HCT116 (cell line): Measurements from ENCODE around the gene HAO2. TPM values are rescaled to one million over a fixed set of nuclear protein-coding genes. Genes with fewer than 3 reads are reported as not detected.

Experiments
- ATAC-seq: fragments of 200-7000 bp; cut with Tn5 transposase; 2 replicates; pipeline ENCODE4 v1.9.1; 2020; ENCODE audit warnings: mild to moderate bottlenecking, moderate library complexity
- BruUV-seq: library from RNA; stranded (reverse); fragments of 400-500 nt; replicated peaks from 2 replicates; lab custom pipeline; 2021; lab: Mats Ljungman, UMichigan
- CTCF ChIA-PET: fragments of 300-600 bp; sonication (Branson Sonifier 250); formaldehyde crosslinking; loops from one replicate; lab custom pipeline; 2021; ENCODE audit warnings: antibody characterized with exemption; lab: Charles Lee
- POLR2A ChIA-PET: fragments of 300-600, 350-600 bp; sonication (Branson Sonifier 250); formaldehyde crosslinking; loops from one replicate; lab custom pipeline; 2021; ENCODE audit warnings: antibody characterized with exemption; lab: Charles Lee
- RAD21 ChIA-PET, 2 experiments: fragments of 300-600 bp; sonication (Branson Sonifier 250); formaldehyde crosslinking; loops; one replicate each; lab custom pipeline; 2023; ENCODE audit warnings: low total read pairs in 2 of 2; ENCODE audit not compliant: uncharacterized antibody in 2 of 2, unreplicated experiment in 2 of 2, low non-redundant PET in 1 of 2; lab: Charles Lee
- DNase-seq: peaks from one replicate; pipeline ENCODE4 v3.0.0-alpha.2; 2010; ENCODE audit warnings: low read depth, low spot score
- H2AFZ ChIP-seq: fragments of 200-600 bp; shearing (Covaris generic), sonication (generic); 2 replicates; pipeline ENCODE4 v1.6.1; 2017; ENCODE audit warnings: low read depth, mixed run types, mixed read lengths, antibody characterized with exemption, low read length; ENCODE audit not compliant: poor library complexity, severe bottlenecking
- H3K27ac ChIP-seq: 2 replicates; pipeline ENCODE4 v1.5.1; 2012; ENCODE audit warnings: low read depth, low read length
- H3K27me3 ChIP-seq: fragments of 200-600 bp; sonication (generic); 2 replicates; pipeline ENCODE4 v1.6.1; 2016; ENCODE audit warnings: mixed run types, low read length, mixed read lengths; ENCODE audit not compliant: insufficient read depth
- H3K36me3 ChIP-seq, 2 experiments: fragments of 200-500 bp in 1 of 2; fragments of 200-600 bp in 1 of 2; sonication (Bioruptor generic) in 1 of 2; sonication (generic) in 1 of 2; 2 replicates each; pipeline versions ENCODE4 v1.5.1 to v1.6.1; 2014 to 2016; ENCODE audit warnings: low read length in 2 of 2, inconsistent platforms in 1 of 2, mixed read lengths in 1 of 2, mixed run types in 1 of 2; ENCODE audit not compliant: insufficient read depth in 2 of 2, control insufficient read depth in 1 of 2
- H3K4me1 ChIP-seq, 2 experiments: fragments of 200-600 bp in 1 of 2; sonication (generic) in 1 of 2; 2 replicates each; pipeline versions ENCODE4 v1.5.1 to v1.6.1; 2012 to 2017; ENCODE audit warnings: low read length in 2 of 2, inconsistent platforms in 1 of 2, mild to moderate bottlenecking in 1 of 2, mixed read lengths in 1 of 2, mixed run types in 1 of 2, moderate library complexity in 1 of 2; ENCODE audit not compliant: insufficient read depth in 2 of 2, control insufficient read depth in 1 of 2
- H3K4me2 ChIP-seq: fragments of 200-600 bp; sonication (generic); 2 replicates; pipeline ENCODE4 v1.6.1; 2017; ENCODE audit warnings: mixed run types, low read length, mixed read lengths
- H3K4me3 ChIP-seq, 2 experiments: fragments of 200-600 bp in 1 of 2; sonication (generic) in 1 of 2; replicated peaks in 1 of 2; 2 replicates each; pipeline ENCODE4 v1.5.1; 2011 to 2016; ENCODE audit warnings: low read length in 2 of 2, control low read depth in 1 of 2, low read depth in 1 of 2, mild to moderate bottlenecking in 1 of 2, mixed read lengths in 1 of 2, mixed run types in 1 of 2
- H3K79me2 ChIP-seq: fragments of 200-600 bp; sonication (generic); 2 replicates; pipeline ENCODE4 v1.6.1; 2017; ENCODE audit warnings: mild to moderate bottlenecking, mixed run types, low read length, moderate library complexity, mixed read lengths; ENCODE audit not compliant: insufficient read depth
- H3K9ac ChIP-seq: fragments of 200-600 bp; sonication (generic); 2 replicates; pipeline ENCODE4 v1.6.1; 2016; ENCODE audit warnings: low read length, mixed read lengths
- H3K9me2 ChIP-seq: fragments of 200-600 bp; sonication (generic), shearing (Covaris generic); 2 replicates; pipeline ENCODE4 v1.6.1; 2017; ENCODE audit warnings: mixed run types, mild to moderate bottlenecking, moderate library complexity; ENCODE audit not compliant: insufficient read depth
- H3K9me3 ChIP-seq, 2 experiments: fragments of 200-500 bp in 1 of 2; fragments of 200-600 bp in 1 of 2; sonication (Bioruptor generic) in 1 of 2; sonication (generic) in 1 of 2; 2 replicates each; pipeline ENCODE4 v1.6.1; 2014 to 2017; ENCODE audit warnings: low read length in 2 of 2, mixed read lengths in 2 of 2, inconsistent platforms in 1 of 2, low read depth in 1 of 2, mild to moderate bottlenecking in 1 of 2, mixed run types in 1 of 2, moderate library complexity in 1 of 2; ENCODE audit not compliant: control insufficient read depth in 1 of 2, insufficient read depth in 1 of 2
- H4K20me1 ChIP-seq: fragments of 200-600 bp; sonication (generic), shearing (Covaris generic); 2 replicates; pipeline ENCODE4 v1.6.1; 2017; ENCODE audit warnings: mixed run types, mild to moderate bottlenecking, moderate library complexity; ENCODE audit not compliant: insufficient read depth
- EGR1 ChIP-seq: IDR thresholded peaks from 2 replicates; pipeline ENCODE4 v1.6.1; 2012; ENCODE audit warnings: low read depth
- ELF1 ChIP-seq: IDR thresholded peaks from 2 replicates; pipeline ENCODE4 v1.6.1; 2012; ENCODE audit warnings: low read depth, borderline replicate concordance
- EZH2 ChIP-seq: fragments of 200-600 bp; sonication (generic); IDR thresholded peaks from 2 replicates; pipeline ENCODE4 v1.6.1; 2017; ENCODE audit warnings: antibody characterized with exemption, mixed run types
- EZH2phosphoT487 ChIP-seq: fragments of 200-600 bp; IDR thresholded peaks from 2 replicates; pipeline ENCODE4 v1.6.1; 2018; ENCODE audit warnings: antibody characterized with exemption, borderline replicate concordance
- FOSL1 ChIP-seq: IDR thresholded peaks from 2 replicates; pipeline ENCODE4 v1.6.1; 2012; ENCODE audit warnings: low read depth
- JUND ChIP-seq: IDR thresholded peaks from 2 replicates; pipeline ENCODE4 v1.6.1; 2012
- MAX ChIP-seq: IDR thresholded peaks from 2 replicates; pipeline ENCODE4 v1.6.1; 2012
- POLR2A ChIP-seq: IDR thresholded peaks from 2 replicates; pipeline ENCODE4 v1.7.0; 2011; ENCODE audit warnings: borderline replicate concordance; ENCODE audit not compliant: insufficient read depth, insufficient read length; ENCODE audit errors: extremely low read depth
- POLR2AphosphoS5 ChIP-seq: IDR thresholded peaks from 2 replicates; pipeline ENCODE4 v1.6.1; 2011; ENCODE audit warnings: mild to moderate bottlenecking, low read depth, low read length, moderate library complexity
- RAD21 ChIP-seq: IDR thresholded peaks from 2 replicates; pipeline ENCODE4 v1.6.1; 2012; ENCODE audit warnings: low read depth, mild to moderate bottlenecking
- SIN3A ChIP-seq: IDR thresholded peaks from 2 replicates; pipeline ENCODE4 v1.6.1; 2012; ENCODE audit warnings: low read depth
- SRF ChIP-seq: IDR thresholded peaks from 2 replicates; pipeline ENCODE4 v1.6.1; 2012; ENCODE audit warnings: low read depth
- TCF7L2 ChIP-seq: IDR thresholded peaks from 2 replicates; pipeline ENCODE4 v1.7.0; 2011; ENCODE audit warnings: borderline replicate concordance, inconsistent platforms; ENCODE audit not compliant: insufficient read depth, insufficient read length; ENCODE audit errors: extremely low read depth
- YY1 ChIP-seq: IDR thresholded peaks from 2 replicates; pipeline ENCODE4 v1.6.1; 2011; ENCODE audit warnings: low read length, low read depth, moderate library complexity, mild to moderate bottlenecking; ENCODE audit not compliant: insufficient replicate concordance; ENCODE audit errors: extremely low read depth
- ZFX ChIP-seq: fragments of 450-650 bp; IDR thresholded peaks from 2 replicates; pipeline ENCODE4 v1.6.1; 2017
- ZNF274 ChIP-seq: fragments of 200-500 bp; sonication (Bioruptor generic); IDR thresholded peaks from 2 replicates; pipeline ENCODE4 v1.6.1; 2014; ENCODE audit warnings: mild to moderate bottlenecking, low read depth, low read length, inconsistent platforms
- intact Hi-C: fragments of 100-400 bp; cut with micrococcal nuclease; formaldehyde crosslinking; loops from 2 replicates; pipeline ENCODE4 v1.10.0; 2022
- total RNA-seq: library from RNA; stranded (reverse); gene quantifications from one replicate; pipeline ENCODE4 v1.2.1, GENCODE V29; 2021; ENCODE audit not compliant: unreplicated experiment
- TF ChIP-seq, protein P1 (sequence below): IDR thresholded peaks from 2 replicates; pipeline ENCODE4 v1.6.1; 2012
- TF ChIP-seq, protein P2 (sequence below), 3 experiments: fragments of 200-600 bp in 1 of 3; sonication (generic) in 1 of 3; IDR thresholded peaks in 2 of 3; conservative IDR thresholded peaks in 1 of 3; 2 replicates each; pipeline ENCODE4 v1.5.1; 2012 to 2017; ENCODE audit warnings: low read depth in 2 of 3, low read length in 2 of 3, antibody characterized with exemption in 1 of 3, borderline replicate concordance in 1 of 3, control low read depth in 1 of 3, mild to moderate bottlenecking in 1 of 3, mixed read lengths in 1 of 3, mixed run types in 1 of 3, moderate library complexity in 1 of 3; ENCODE audit not compliant: insufficient read depth in 1 of 3

Gene HAO2
- total RNA-seq, 1 experiment from 2014 or later: not detected

DNA sequence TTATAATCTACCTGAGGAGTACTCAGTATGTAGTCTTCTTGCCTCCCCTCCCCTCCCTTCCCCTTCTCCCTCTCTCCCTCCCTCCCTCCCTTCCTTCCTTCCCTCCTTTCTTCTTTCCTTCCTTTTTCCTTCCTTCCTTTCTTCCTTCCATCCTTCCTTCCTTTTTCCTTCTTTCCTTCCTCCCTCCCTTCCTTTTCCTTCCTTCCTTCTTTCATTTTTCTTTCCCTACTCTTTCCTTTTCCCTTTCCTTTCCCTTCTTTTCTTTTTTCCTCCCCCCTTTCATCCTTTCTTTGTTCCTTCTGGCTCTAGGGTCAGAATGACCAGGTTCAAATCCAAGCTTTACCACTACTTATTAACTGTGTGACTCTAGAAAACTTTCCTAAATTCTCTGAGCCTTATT is 48.5 kb upstream of the HAO2 start (continued):
- TF ChIP-seq EZH2: no peak
- no peak for TF ChIP-seq YY1
- no peak for TF ChIP-seq ZFX
- TF ChIP-seq, all 23 proteins: peak for 0

- Histone ChIP-seq H3K4me2 (no peak overlapping the region), H3K9ac (no peak overlapping the region), H3K9me3 (no peaks in the 10 kb centered on the region), H3K4me3 (no peak overlapping the region), H3K4me1 (no peaks in the 10 kb centered on the region), H3K79me2 (no peaks in the 10 kb centered on the region), H3K27me3 (no peaks in the 10 kb centered on the region), H4K20me1 (no peaks in the 10 kb centered on the region), H3K27ac (no peak overlapping the region), H3K9me2 (no peaks in the 10 kb centered on the region), H2AFZ (no peak overlapping the region), H3K36me3 (no peaks in the 10 kb centered on the region)
- TF ChIP-seq JUND: no peak
- no peak for TF ChIP-seq ZNF274
- no peak for TF ChIP-seq TCF7L2
- no peak for TF ChIP-seq FOSL1
- no peak for TF ChIP-seq SRF
- TF ChIP-seq EGR1: no peak
- no peak for TF ChIP-seq EZH2
- TF ChIP-seq MAX: no peak
- TF ChIP-seq, protein P1, sequence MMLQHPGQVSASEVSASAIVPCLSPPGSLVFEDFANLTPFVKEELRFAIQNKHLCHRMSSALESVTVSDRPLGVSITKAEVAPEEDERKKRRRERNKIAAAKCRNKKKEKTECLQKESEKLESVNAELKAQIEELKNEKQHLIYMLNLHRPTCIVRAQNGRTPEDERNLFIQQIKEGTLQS: no peak
- TF ChIP-seq, protein P2, sequence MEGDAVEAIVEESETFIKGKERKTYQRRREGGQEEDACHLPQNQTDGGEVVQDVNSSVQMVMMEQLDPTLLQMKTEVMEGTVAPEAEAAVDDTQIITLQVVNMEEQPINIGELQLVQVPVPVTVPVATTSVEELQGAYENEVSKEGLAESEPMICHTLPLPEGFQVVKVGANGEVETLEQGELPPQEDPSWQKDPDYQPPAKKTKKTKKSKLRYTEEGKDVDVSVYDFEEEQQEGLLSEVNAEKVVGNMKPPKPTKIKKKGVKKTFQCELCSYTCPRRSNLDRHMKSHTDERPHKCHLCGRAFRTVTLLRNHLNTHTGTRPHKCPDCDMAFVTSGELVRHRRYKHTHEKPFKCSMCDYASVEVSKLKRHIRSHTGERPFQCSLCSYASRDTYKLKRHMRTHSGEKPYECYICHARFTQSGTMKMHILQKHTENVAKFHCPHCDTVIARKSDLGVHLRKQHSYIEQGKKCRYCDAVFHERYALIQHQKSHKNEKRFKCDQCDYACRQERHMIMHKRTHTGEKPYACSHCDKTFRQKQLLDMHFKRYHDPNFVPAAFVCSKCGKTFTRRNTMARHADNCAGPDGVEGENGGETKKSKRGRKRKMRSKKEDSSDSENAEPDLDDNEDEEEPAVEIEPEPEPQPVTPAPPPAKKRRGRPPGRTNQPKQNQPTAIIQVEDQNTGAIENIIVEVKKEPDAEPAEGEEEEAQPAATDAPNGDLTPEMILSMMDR (IDR thresholded peaks at IDR 0.05 in 2 of 3, conservative IDR thresholded peaks at IDR 0.05 in 1 of 3; ENCODE audit: borderline replicate concordance in 1 of 3, insufficient read depth in 1 of 3, low read depth in 2 of 3, low read length in 2 of 3): no peak
- no peak for TF ChIP-seq SIN3A
- no peak for TF ChIP-seq EZH2phosphoT487
- TF ChIP-seq POLR2A: no peak
- no peak for TF ChIP-seq POLR2AphosphoS5
- no peak for TF ChIP-seq RAD21
- no peak for TF ChIP-seq ZFX
- no peak for TF ChIP-seq ELF1
- ChIA-PET POLR2A (no interaction called here), CTCF (interaction anchor here (1.0 kb wide), 1 partner anchor 47 kb away, joined by 3 read pairs; no protein-coding TSS in a partner anchor), RAD21 (no interaction called here)
- no peak for ATAC-seq
- intact Hi-C loops: no loop called here
- BruUV-seq: no TSS peak
- DNase-seq: no peak
These were observed 46.7 kb upstream of the HAO2 start for GRCh38 chr1:119321666-119322419.
